ENCODE measurements around the gene ROR2.

DNA sequence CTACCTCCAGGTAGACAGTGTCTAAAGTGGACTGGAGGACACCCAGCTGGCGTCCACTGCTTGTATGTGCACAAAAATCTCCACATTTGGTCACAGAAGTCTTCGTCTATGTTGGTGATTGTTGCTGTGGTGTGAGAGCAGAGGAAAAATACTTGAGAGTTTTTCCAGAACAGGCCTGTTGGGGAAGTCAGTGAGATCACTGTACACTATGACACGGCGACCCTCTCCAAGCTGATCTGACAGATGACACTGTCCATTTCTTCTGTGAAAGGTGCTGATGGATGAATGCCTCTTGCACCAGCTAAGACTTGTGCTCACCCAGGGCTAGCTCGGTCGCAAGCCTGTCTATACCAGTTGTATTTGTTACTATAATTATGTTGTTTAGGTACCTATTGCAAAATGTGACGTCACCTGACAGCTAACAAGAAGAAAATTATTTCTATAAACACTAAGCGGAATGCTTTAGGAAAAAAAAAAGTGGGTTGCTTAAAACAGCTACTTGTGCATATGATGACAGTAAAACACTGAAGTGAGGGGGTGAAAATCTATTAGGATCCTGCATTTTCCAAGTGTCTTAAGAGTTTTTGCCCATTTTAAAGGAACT is 142.3 kb downstream of the ROR2 start:
- TF ChIP-seq CTCF (IDR thresholded peaks at IDR 0.05; ENCODE audit: borderline replicate concordance, extremely low read depth, low read length, poor library complexity, severe bottlenecking) (no peak), EZH2 (IDR thresholded peaks at IDR 0.05; ENCODE audit: borderline replicate concordance, low read depth, low read length, severe bottlenecking) (no peak)
